Loucy (cell line): ENCODE data around the gene TMEM126A.

Source experiments
- H2AFZ ChIP-seq: fragments of 200-600 bp; sonication (generic); 2 replicates; pipeline ENCODE4 v1.6.0; 2016; ENCODE audit warnings: antibody characterized with exemption, mild to moderate bottlenecking, low read length, moderate library complexity
- H3F3A ChIP-seq: fragments of 200-600 bp; 2 replicates; pipeline ENCODE4 v1.6.0; 2016; ENCODE audit warnings: antibody characterized with exemption, low read depth, mild to moderate bottlenecking
- H3K27me3 ChIP-seq: fragments of 200-600 bp; sonication (generic); 2 replicates; pipeline ENCODE4 v1.6.1; 2014; ENCODE audit warnings: low read length, mild to moderate bottlenecking; ENCODE audit not compliant: insufficient read depth, poor library complexity, severe bottlenecking
- H3K36me3 ChIP-seq: fragments of 200-600 bp; sonication (generic); 2 replicates; pipeline ENCODE4 v1.6.1; 2016; ENCODE audit warnings: low read length; ENCODE audit not compliant: insufficient read depth
- H3K4me1 ChIP-seq: fragments of 200-600 bp; sonication (generic); 2 replicates; pipeline ENCODE4 v1.5.1; 2014; ENCODE audit warnings: low read length, mild to moderate bottlenecking; ENCODE audit not compliant: insufficient read depth, poor library complexity, severe bottlenecking
- H3K4me2 ChIP-seq: fragments of 200-600 bp; sonication (generic); 2 replicates; pipeline ENCODE4 v1.6.0; 2014; ENCODE audit warnings: antibody characterized with exemption, low read length, low read depth, mild to moderate bottlenecking; ENCODE audit not compliant: poor library complexity, severe bottlenecking
- H3K4me3 ChIP-seq: fragments of 200-600 bp; sonication (generic); 2 replicates; pipeline ENCODE4 v1.5.1; 2014; ENCODE audit warnings: low read length, mild to moderate bottlenecking, mixed read lengths; ENCODE audit not compliant: poor library complexity, severe bottlenecking
- H3K79me2 ChIP-seq: fragments of 200-600 bp; sonication (generic); 2 replicates; pipeline ENCODE4 v1.6.1; 2014; ENCODE audit warnings: low read length; ENCODE audit not compliant: insufficient read depth
- H3K9ac ChIP-seq: fragments of 200-600 bp; sonication (generic); 2 replicates; pipeline ENCODE4 v1.6.0; 2014; ENCODE audit warnings: mild to moderate bottlenecking, low read depth, low read length, moderate library complexity; ENCODE audit not compliant: poor library complexity, severe bottlenecking
- H3K9me2 ChIP-seq: fragments of 200-600 bp; sonication (generic); replicated peaks from 2 replicates; pipeline ENCODE4 v1.6.1; 2016; ENCODE audit warnings: low read depth, low read length, mixed read lengths
- H3K9me3 ChIP-seq: fragments of 200-600 bp; sonication (generic); 2 replicates; pipeline ENCODE4 v1.6.1; 2014; ENCODE audit warnings: mild to moderate bottlenecking, antibody characterized with exemption, low read length, low read depth; ENCODE audit not compliant: insufficient read depth
- H4K20me1 ChIP-seq: fragments of 200-600 bp; sonication (generic); 2 replicates; pipeline ENCODE4 v1.6.0; 2014; ENCODE audit warnings: antibody characterized with exemption, low read length, mild to moderate bottlenecking; ENCODE audit not compliant: insufficient read depth, poor library complexity, severe bottlenecking
- EZH2phosphoT487 ChIP-seq: fragments of 200-600 bp; IDR thresholded peaks from 2 replicates; pipeline ENCODE4 v1.6.1; 2018; ENCODE audit warnings: antibody characterized with exemption, mild to moderate bottlenecking, moderate library complexity, borderline replicate concordance
- TF ChIP-seq, protein P1 (sequence below): fragments of 200-600 bp; sonication (generic); conservative IDR thresholded peaks from 2 replicates; pipeline ENCODE4 v1.5.1; 2014; ENCODE audit warnings: mild to moderate bottlenecking, antibody characterized with exemption, low read length

TMEM126A gene

DNA sequence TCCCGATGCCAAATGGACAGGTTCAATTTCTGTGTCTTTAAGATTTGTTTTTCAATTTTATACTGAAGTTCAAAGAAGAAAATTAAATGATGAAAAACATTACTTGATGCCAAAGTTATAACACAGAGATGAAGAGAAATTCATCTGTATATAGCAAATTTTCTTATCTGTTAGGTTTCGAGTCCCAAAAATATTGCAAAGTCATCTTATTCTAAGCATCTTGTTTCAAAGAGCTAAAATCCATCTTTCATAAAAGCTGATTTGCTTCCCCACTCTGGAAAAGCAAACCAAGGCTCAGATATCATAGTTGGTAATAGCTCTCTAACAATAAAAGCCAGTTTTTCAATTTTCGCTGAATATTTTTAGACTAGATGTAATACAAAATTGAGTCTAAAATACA lies 57.2 kb downstream of the TMEM126A start:
- no peaks in the 10 kb centered on the region for H3F3A ChIP-seq
- no peak for TF ChIP-seq EZH2phosphoT487
- TF ChIP-seq, protein P1, sequence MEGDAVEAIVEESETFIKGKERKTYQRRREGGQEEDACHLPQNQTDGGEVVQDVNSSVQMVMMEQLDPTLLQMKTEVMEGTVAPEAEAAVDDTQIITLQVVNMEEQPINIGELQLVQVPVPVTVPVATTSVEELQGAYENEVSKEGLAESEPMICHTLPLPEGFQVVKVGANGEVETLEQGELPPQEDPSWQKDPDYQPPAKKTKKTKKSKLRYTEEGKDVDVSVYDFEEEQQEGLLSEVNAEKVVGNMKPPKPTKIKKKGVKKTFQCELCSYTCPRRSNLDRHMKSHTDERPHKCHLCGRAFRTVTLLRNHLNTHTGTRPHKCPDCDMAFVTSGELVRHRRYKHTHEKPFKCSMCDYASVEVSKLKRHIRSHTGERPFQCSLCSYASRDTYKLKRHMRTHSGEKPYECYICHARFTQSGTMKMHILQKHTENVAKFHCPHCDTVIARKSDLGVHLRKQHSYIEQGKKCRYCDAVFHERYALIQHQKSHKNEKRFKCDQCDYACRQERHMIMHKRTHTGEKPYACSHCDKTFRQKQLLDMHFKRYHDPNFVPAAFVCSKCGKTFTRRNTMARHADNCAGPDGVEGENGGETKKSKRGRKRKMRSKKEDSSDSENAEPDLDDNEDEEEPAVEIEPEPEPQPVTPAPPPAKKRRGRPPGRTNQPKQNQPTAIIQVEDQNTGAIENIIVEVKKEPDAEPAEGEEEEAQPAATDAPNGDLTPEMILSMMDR = no peak
- H3K4me3 ChIP-seq = no peak overlapping the region

DNA sequence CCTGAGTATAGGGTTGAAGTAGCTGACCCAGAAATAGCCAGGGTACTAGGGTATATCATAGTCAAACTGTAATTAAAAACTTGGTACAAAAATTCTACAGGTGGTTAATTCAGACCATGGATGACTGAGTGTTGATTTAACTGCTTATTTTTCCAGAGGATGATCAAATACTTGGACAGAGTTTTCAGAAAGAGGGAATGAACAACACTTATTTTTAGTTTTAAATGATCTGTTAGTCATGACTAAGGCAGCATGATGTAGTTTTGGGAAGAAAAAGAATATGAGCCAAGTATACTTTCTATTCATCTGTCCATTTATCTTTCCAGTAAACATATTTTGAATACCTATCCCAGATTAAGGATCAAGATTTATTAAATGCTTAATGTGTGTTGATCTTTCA lies 58.0 kb downstream of the TMEM126A start:
- Histone ChIP-seq H4K20me1 (no peaks in the 10 kb centered on the region), H3K79me2 (no peaks in the 10 kb centered on the region), H3K4me2 (no peak overlapping the region), H3F3A (no peaks in the 10 kb centered on the region), H3K9ac (no peak overlapping the region), H3K4me3 (no peak overlapping the region), H2AFZ (no peak overlapping the region; the same call in 1 of the 2 replicates), H3K4me1 (no peaks in the 10 kb centered on the region), H3K9me2 (no peaks in the 10 kb centered on the region), H3K9me3 (no peaks in the 10 kb centered on the region), H3K36me3 (no peaks in the 10 kb centered on the region), H3K27me3 (no peaks in the 10 kb centered on the region)
- TF ChIP-seq EZH2phosphoT487 = no peak
- TF ChIP-seq, protein P1 = no peak

More for the DNA sequence above, 57.2 kb downstream of the TMEM126A start:
- H3K9ac ChIP-seq = no peak overlapping the region
- H3K9me2 ChIP-seq = no peaks in the 10 kb centered on the region
- no peaks in the 10 kb centered on the region for H4K20me1 ChIP-seq
- H3K4me1 ChIP-seq = peaks cover 8% of the 10 kb centered on the region
- H3K27me3 ChIP-seq = no peaks in the 10 kb centered on the region
- H3K79me2 ChIP-seq = no peaks in the 10 kb centered on the region
- H3K4me2 ChIP-seq = no peak overlapping the region
- H3K9me3 ChIP-seq = no peaks in the 10 kb centered on the region
- no peak overlapping the region for H2AFZ ChIP-seq
- no peaks in the 10 kb centered on the region for H3K36me3 ChIP-seq
